GM23338 (cell line): Measurements from ENCODE around the gene DPH7.

Experiments used
- EZH2 ChIP-seq: fragments of 200-600 bp; sonication (generic); IDR thresholded peaks from one replicate; pipeline ENCODE4 v1.8.0; 2017; ENCODE audit warnings: antibody characterized with exemption, mild to moderate bottlenecking, low read depth; ENCODE audit not compliant: unreplicated experiment
- EZH2phosphoT487 ChIP-seq: fragments of 200-600 bp; sonication (generic); IDR thresholded peaks from one replicate; pipeline ENCODE4 v1.8.1; 2018; ENCODE audit warnings: antibody characterized with exemption; ENCODE audit not compliant: unreplicated experiment
- POLR2AphosphoS5 ChIP-seq: IDR thresholded peaks from 2 replicates; pipeline ENCODE4 v1.6.1; 2016; ENCODE audit warnings: antibody characterized with exemption, low read depth
- STAT1 ChIP-seq: IDR thresholded peaks from one replicate; pipeline ENCODE4 v1.6.1; 2016; ENCODE audit warnings: antibody characterized with exemption; ENCODE audit not compliant: unreplicated experiment
- TF ChIP-seq, protein P1 (sequence below), 2 experiments: fragments of 200-600 bp in 1 of 2; sonication (generic) in 1 of 2; conservative IDR thresholded peaks; 2 replicates each; pipeline versions ENCODE4 v1.5.1 to v1.6.1; 2016 to 2017; ENCODE audit warnings: antibody characterized with exemption in 2 of 2, low read depth in 2 of 2, mild to moderate bottlenecking in 2 of 2, moderate library complexity in 1 of 2
- TF ChIP-seq, protein P2 (sequence below): IDR thresholded peaks from one replicate; pipeline ENCODE4 v1.6.1; 2018; ENCODE audit warnings: antibody characterized with exemption; ENCODE audit not compliant: unreplicated experiment
- TF ChIP-seq, protein P3 (sequence below): IDR thresholded peaks from 2 replicates; pipeline ENCODE4 v1.6.1; 2016; ENCODE audit warnings: antibody characterized with exemption

DNA sequence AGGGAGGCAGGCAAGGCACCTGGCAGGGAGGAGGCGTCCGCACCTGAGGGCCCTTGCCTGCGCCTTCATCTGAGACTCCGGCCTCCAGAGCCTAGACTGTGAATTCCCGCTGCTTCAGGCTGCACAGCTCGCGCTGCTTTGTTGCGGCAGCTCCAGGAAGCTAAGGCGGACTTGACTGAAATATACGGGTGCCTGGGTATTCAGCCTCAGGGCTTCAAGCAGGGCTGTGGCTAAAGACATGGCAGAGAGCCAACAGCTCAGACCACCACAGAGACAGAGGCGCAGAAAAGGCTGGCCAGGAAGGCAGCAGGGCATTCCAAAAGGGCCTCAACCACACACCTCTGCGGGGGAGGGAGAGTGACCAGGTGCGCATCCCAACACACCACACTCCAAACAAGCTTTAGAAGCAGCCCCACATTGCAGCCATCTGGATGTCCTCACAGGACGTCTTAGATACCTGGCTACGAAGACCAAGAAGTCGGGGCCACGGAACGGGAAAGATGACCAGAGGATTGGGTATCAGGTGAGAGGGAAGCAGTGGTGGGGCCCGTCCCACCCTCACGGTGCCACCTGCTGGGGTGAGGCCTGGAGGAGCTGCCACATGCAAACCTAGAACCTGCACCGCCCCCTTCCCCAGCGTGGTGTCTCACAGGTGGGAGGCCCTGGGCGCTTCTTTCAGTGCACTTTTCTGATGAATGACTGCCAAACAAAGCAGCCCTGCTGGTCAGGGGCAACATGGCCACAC, 1.7 kb upstream of the DPH7 start:
- no peak for TF ChIP-seq STAT1
- TF ChIP-seq, protein P1, sequence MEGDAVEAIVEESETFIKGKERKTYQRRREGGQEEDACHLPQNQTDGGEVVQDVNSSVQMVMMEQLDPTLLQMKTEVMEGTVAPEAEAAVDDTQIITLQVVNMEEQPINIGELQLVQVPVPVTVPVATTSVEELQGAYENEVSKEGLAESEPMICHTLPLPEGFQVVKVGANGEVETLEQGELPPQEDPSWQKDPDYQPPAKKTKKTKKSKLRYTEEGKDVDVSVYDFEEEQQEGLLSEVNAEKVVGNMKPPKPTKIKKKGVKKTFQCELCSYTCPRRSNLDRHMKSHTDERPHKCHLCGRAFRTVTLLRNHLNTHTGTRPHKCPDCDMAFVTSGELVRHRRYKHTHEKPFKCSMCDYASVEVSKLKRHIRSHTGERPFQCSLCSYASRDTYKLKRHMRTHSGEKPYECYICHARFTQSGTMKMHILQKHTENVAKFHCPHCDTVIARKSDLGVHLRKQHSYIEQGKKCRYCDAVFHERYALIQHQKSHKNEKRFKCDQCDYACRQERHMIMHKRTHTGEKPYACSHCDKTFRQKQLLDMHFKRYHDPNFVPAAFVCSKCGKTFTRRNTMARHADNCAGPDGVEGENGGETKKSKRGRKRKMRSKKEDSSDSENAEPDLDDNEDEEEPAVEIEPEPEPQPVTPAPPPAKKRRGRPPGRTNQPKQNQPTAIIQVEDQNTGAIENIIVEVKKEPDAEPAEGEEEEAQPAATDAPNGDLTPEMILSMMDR (conservative IDR thresholded peaks at IDR 0.05; ENCODE audit: low read depth in 2 of 2): no peak
- TF ChIP-seq, protein P2, sequence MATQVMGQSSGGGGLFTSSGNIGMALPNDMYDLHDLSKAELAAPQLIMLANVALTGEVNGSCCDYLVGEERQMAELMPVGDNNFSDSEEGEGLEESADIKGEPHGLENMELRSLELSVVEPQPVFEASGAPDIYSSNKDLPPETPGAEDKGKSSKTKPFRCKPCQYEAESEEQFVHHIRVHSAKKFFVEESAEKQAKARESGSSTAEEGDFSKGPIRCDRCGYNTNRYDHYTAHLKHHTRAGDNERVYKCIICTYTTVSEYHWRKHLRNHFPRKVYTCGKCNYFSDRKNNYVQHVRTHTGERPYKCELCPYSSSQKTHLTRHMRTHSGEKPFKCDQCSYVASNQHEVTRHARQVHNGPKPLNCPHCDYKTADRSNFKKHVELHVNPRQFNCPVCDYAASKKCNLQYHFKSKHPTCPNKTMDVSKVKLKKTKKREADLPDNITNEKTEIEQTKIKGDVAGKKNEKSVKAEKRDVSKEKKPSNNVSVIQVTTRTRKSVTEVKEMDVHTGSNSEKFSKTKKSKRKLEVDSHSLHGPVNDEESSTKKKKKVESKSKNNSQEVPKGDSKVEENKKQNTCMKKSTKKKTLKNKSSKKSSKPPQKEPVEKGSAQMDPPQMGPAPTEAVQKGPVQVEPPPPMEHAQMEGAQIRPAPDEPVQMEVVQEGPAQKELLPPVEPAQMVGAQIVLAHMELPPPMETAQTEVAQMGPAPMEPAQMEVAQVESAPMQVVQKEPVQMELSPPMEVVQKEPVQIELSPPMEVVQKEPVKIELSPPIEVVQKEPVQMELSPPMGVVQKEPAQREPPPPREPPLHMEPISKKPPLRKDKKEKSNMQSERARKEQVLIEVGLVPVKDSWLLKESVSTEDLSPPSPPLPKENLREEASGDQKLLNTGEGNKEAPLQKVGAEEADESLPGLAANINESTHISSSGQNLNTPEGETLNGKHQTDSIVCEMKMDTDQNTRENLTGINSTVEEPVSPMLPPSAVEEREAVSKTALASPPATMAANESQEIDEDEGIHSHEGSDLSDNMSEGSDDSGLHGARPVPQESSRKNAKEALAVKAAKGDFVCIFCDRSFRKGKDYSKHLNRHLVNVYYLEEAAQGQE: no peak
- TF ChIP-seq, protein P3, sequence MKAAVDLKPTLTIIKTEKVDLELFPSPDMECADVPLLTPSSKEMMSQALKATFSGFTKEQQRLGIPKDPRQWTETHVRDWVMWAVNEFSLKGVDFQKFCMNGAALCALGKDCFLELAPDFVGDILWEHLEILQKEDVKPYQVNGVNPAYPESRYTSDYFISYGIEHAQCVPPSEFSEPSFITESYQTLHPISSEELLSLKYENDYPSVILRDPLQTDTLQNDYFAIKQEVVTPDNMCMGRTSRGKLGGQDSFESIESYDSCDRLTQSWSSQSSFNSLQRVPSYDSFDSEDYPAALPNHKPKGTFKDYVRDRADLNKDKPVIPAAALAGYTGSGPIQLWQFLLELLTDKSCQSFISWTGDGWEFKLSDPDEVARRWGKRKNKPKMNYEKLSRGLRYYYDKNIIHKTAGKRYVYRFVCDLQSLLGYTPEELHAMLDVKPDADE: no peak
- no peak for TF ChIP-seq EZH2
- no peak for TF ChIP-seq POLR2AphosphoS5
- no peak for TF ChIP-seq EZH2phosphoT487
